Nephron progenitor cell (in vitro differentiated cells): ENCODE results near the gene SPATA18.

Experiments used
- DNase-seq: peaks from one replicate; pipeline ENCODE4 v3.0.0; 2021
- H3K27ac Mint-ChIP-seq: 2 replicates; pipeline ENCODE4 v1.8.0; 2021; ENCODE audit warnings: mild to moderate bottlenecking, moderate library complexity, mixed read lengths
- H3K27me3 Mint-ChIP-seq: 2 replicates; pipeline ENCODE4 v1.8.0; 2021; ENCODE audit warnings: mild to moderate bottlenecking, low read depth, mixed read lengths; ENCODE audit not compliant: poor library complexity
- H3K36me3 Mint-ChIP-seq: 2 replicates; pipeline ENCODE4 v1.8.0; 2021; ENCODE audit warnings: low read depth, mixed read lengths
- H3K4me1 Mint-ChIP-seq: 2 replicates; pipeline ENCODE4 v1.8.0; 2021; ENCODE audit warnings: mixed read lengths
- H3K4me3 Mint-ChIP-seq: 2 replicates; pipeline ENCODE4 v1.8.0; 2021; ENCODE audit warnings: mild to moderate bottlenecking, moderate library complexity, mixed read lengths
- H3K9me3 Mint-ChIP-seq: 2 replicates; pipeline ENCODE4 v1.8.0; 2021; ENCODE audit warnings: mild to moderate bottlenecking, moderate library complexity, mixed read lengths
- CTCF ChIP-seq: fragments of 200-600 bp; sonication (generic); IDR thresholded peaks from 2 replicates; pipeline ENCODE4 v1.5.0; 2021; ENCODE audit warnings: antibody characterized with exemption

The SPATA18 gene

DNA sequence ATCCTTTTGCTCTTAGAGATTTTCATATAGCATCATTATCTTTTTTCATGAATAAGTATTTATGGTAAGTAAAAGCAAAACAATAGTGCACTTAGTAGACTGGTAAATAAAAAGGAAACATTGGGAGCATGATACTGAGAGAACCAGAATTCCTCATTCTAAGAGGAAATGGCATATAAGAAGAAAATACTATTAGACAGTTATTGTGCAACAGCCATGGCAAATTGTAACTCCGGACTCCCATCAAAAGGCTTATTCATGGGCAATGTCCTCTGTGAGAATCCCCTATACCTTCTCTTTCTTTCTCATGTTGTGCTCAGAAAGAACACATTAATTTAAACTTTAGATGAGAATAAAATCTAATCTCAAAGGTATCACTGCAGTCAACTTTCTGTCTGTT is 42.4 kb downstream of the SPATA18 start:
- Mint-ChIP-seq H3K4me3 (no peak overlapping the region), H3K36me3 (no peaks in the 10 kb centered on the region), H3K27me3 (no peaks in the 10 kb centered on the region), H3K9me3 (peaks cover 11% of the 10 kb centered on the region), H3K27ac (no peak overlapping the region), H3K4me1 (peaks cover 9% of the 10 kb centered on the region)
- TF ChIP-seq CTCF, result no peak
- no peak for DNase-seq

- no peak for DNase-seq
- H3K27me3 Mint-ChIP-seq, result no peaks in the 10 kb centered on the region
- H3K36me3 Mint-ChIP-seq, result no peaks in the 10 kb centered on the region
- no peak overlapping the region for H3K27ac Mint-ChIP-seq
- peaks cover 9% of the 10 kb centered on the region for H3K4me1 Mint-ChIP-seq
- no peak for TF ChIP-seq CTCF
- peaks cover 4% of the 10 kb centered on the region for H3K9me3 Mint-ChIP-seq
- no peak overlapping the region for H3K4me3 Mint-ChIP-seq
Observed at GRCh38 chr4:52094376-52095145, 43.5 kb downstream of the SPATA18 start.

GRCh38 chr4:52095374-52095773 is 44.3 kb downstream of the SPATA18 start:
- Mint-ChIP-seq H3K36me3 (no peaks in the 10 kb centered on the region), H3K4me1 (peaks cover 9% of the 10 kb centered on the region), H3K4me3 (no peak overlapping the region), H3K9me3 (peaks cover 3% of the 10 kb centered on the region), H3K27ac (no peak overlapping the region), H3K27me3 (no peaks in the 10 kb centered on the region)
- TF ChIP-seq CTCF, result no peak
- no peak for DNase-seq

DNA sequence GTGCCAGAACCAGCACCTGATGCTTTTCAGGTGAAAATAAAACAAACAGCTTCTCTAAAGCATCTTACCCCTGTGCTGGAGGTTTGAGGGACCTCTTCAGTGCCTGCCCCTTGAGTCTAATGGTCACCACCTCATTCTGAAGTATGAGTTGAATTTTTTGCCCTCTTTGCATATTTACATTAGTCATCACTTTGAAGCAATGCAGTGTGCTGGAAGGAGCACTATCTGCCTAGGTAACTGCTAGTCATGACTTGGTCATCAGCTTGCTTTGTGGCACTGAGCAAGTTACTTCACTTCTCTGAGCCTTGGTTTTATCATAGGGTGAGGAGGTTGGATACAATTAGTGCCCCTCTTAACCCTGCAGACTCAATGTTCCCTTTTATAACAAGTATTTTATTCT is 44.9 kb downstream of the SPATA18 start:
- DNase-seq, result no peak
- Mint-ChIP-seq H3K36me3 (no peaks in the 10 kb centered on the region), H3K27ac (no peak overlapping the region), H3K9me3 (no peaks in the 10 kb centered on the region), H3K27me3 (no peaks in the 10 kb centered on the region), H3K4me1 (peaks cover 9% of the 10 kb centered on the region), H3K4me3 (no peak overlapping the region)
- no peak for TF ChIP-seq CTCF

- Mint-ChIP-seq H3K27ac (no peak overlapping the region), H3K4me1 (peaks cover 6% of the 10 kb centered on the region), H3K36me3 (no peaks in the 10 kb centered on the region), H3K27me3 (no peaks in the 10 kb centered on the region), H3K4me3 (no peak overlapping the region), H3K9me3 (no peaks in the 10 kb centered on the region)
- DNase-seq, result no peak
- no peak for TF ChIP-seq CTCF
Observed at GRCh38 chr4:52098618-52099017, 47.5 kb downstream of the SPATA18 start.

- H3K27me3 Mint-ChIP-seq, result no peaks in the 10 kb centered on the region
- no peak for DNase-seq
- TF ChIP-seq CTCF, result no peak
- H3K4me1 Mint-ChIP-seq, result peaks cover 15% of the 10 kb centered on the region
- H3K4me3 Mint-ChIP-seq, result no peak overlapping the region
- no peaks in the 10 kb centered on the region for H3K36me3 Mint-ChIP-seq
- H3K9me3 Mint-ChIP-seq, result no peaks in the 10 kb centered on the region
- peak overlapping the region; percentile 41 for H3K27ac Mint-ChIP-seq
Observed at GRCh38 chr4:52099860-52100461, 48.9 kb downstream of the SPATA18 start.
